ENCODE measurements around the gene STIM2. TPM values are rescaled to one million over a fixed set of nuclear protein-coding genes. Genes with fewer than 3 reads are reported as not detected.

The STIM2 gene
- polyA plus RNA-seq, 3 donors: 8.6 to 16.5 (median 8.8) TPM

DNA sequence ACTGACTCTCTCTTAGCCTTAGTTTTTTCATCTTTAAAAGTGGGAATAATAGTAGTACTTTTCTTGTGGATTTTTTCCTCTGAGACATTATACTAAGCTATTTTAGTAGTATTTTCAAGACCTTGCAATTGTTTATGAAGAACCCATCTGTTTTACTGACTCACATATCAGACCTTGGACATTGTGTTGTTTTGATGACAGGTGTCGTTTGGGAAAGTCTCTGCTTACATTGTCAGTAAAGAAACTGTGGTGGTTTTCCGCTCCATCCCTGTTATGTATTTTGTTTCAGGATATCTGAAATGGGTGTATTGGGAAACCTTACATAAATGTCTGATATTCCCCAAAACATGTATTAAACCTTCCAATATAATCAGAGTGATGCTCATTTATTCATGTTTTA is 92.2 kb downstream of the STIM2 start:
- Histone ChIP-seq H3K9me3 (replicated peaks in 1 of 2; ENCODE audit: control insufficient read depth in 1 of 2, insufficient read depth in 1 of 2, low read length in 2 of 2) (peaks cover 3 to 4% of the 10 kb centered on the region in 2 donors), H3K4me1 (ENCODE audit: control insufficient read depth in 1 of 2, insufficient read depth in 2 of 2, low read length in 2 of 2) (no peaks in the 10 kb centered on the region), H3K27ac (ENCODE audit: low read depth in 1 of 2, low read length in 2 of 2) (no peak overlapping the region), H3K9ac (ENCODE audit: insufficient read depth, low read length, poor library complexity, severe bottlenecking) (no peak overlapping the region), H3K4me2 (replicated peaks; ENCODE audit: extremely low read depth, low read length, poor library complexity, severe bottlenecking) (no peak overlapping the region), H3K79me2 (ENCODE audit: insufficient read depth, low read length) (peaks cover 3% of the 10 kb centered on the region), H2AFZ (ENCODE audit: insufficient read depth, low read depth, low read length, poor library complexity, severe bottlenecking) (no peak overlapping the region), H3K27me3 (ENCODE audit: control insufficient read depth in 2 of 2, insufficient read depth in 2 of 2, low read length in 2 of 2) (no peaks in the 10 kb centered on the region), H3K36me3 (replicated peaks in 1 of 2; ENCODE audit: control insufficient read depth in 1 of 2, insufficient read depth in 2 of 2, low read length in 2 of 2) (peaks cover 0 to 12% of the 10 kb centered on the region in 2 donors), H3K4me3 (replicated peaks in 1 of 3; ENCODE audit: low read depth in 2 of 3, low read length in 3 of 3) (no peak overlapping the region), H4K20me1 (ENCODE audit: insufficient read depth, low read length) (peaks cover 4% of the 10 kb centered on the region)
- DNase-seq: no peak
- WGBS (ENCODE audit: insufficient coverage): no CpG with 5 or more reads among the region's 2 CpGs
- Mint-ChIP-seq H3K27me3 (ENCODE audit: low read depth in 3 of 3) (no peaks in the 10 kb centered on the region), H3K4me3 (no peak overlapping the region), H3K36me3 (peaks cover 7 to 8% of the 10 kb centered on the region in 2 donors), H3K4me1 (peaks cover 6% of the 10 kb centered on the region), H3K9me3 (peaks cover 4 to 15% (median 12%) of the 10 kb centered on the region in 7 donors), H3K27ac (no peak overlapping the region)
- intact Hi-C loops (cut with micrococcal nuclease): no loop called here
- TF ChIP-seq, protein P1, sequence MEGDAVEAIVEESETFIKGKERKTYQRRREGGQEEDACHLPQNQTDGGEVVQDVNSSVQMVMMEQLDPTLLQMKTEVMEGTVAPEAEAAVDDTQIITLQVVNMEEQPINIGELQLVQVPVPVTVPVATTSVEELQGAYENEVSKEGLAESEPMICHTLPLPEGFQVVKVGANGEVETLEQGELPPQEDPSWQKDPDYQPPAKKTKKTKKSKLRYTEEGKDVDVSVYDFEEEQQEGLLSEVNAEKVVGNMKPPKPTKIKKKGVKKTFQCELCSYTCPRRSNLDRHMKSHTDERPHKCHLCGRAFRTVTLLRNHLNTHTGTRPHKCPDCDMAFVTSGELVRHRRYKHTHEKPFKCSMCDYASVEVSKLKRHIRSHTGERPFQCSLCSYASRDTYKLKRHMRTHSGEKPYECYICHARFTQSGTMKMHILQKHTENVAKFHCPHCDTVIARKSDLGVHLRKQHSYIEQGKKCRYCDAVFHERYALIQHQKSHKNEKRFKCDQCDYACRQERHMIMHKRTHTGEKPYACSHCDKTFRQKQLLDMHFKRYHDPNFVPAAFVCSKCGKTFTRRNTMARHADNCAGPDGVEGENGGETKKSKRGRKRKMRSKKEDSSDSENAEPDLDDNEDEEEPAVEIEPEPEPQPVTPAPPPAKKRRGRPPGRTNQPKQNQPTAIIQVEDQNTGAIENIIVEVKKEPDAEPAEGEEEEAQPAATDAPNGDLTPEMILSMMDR (IDR thresholded peaks at IDR 0.05): no peak

DNA sequence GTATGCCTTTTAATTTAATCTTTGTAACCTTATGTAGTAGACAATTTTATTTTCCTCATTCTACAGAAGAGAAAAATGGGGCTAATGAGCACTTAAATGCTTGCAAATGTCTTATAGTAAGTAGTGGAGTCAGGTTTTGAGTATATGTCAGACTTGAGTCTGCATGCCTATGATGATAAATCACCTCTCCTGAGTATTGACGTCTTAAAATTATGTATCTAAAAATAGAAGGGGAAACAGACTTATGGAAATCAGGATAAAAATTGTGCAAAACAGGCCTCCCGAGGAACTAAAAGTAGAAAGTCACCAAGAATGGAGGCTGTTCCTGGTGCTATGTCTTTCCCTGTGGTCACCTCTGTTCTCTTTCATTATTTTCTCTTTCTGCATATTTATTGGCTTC is 92.7 kb downstream of the STIM2 start:
- Mint-ChIP-seq H3K27me3 (ENCODE audit: low read depth in 3 of 3) (no peaks in the 10 kb centered on the region), H3K4me1 (peaks cover 6% of the 10 kb centered on the region), H3K9me3 (peaks cover 2 to 13% (median 11%) of the 10 kb centered on the region in 7 donors), H3K36me3 (peaks cover 7 to 8% of the 10 kb centered on the region in 2 donors), H3K4me3 (no peak overlapping the region), H3K27ac (no peak overlapping the region)
- Histone ChIP-seq H3K27ac (ENCODE audit: low read depth in 1 of 2, low read length in 2 of 2) (no peak overlapping the region), H3K4me2 (replicated peaks; ENCODE audit: extremely low read depth, low read length, poor library complexity, severe bottlenecking) (no peak overlapping the region), H3K79me2 (ENCODE audit: insufficient read depth, low read length) (peaks cover 3% of the 10 kb centered on the region), H3K36me3 (replicated peaks in 1 of 2; ENCODE audit: control insufficient read depth in 1 of 2, insufficient read depth in 2 of 2, low read length in 2 of 2) (peaks cover 2 to 15% of the 10 kb centered on the region in 2 donors), H3K4me3 (replicated peaks in 1 of 3; ENCODE audit: low read depth in 2 of 3, low read length in 3 of 3) (no peak overlapping the region), H2AFZ (ENCODE audit: insufficient read depth, low read depth, low read length, poor library complexity, severe bottlenecking) (no peak overlapping the region), H3K4me1 (ENCODE audit: control insufficient read depth in 1 of 2, insufficient read depth in 2 of 2, low read length in 2 of 2) (no peaks in the 10 kb centered on the region), H4K20me1 (ENCODE audit: insufficient read depth, low read length) (peaks cover 4% of the 10 kb centered on the region), H3K27me3 (ENCODE audit: control insufficient read depth in 2 of 2, insufficient read depth in 2 of 2, low read length in 2 of 2) (no peaks in the 10 kb centered on the region), H3K9me3 (replicated peaks in 1 of 2; ENCODE audit: control insufficient read depth in 1 of 2, insufficient read depth in 1 of 2, low read length in 2 of 2) (peaks cover 3 to 4% of the 10 kb centered on the region in 2 donors), H3K9ac (ENCODE audit: insufficient read depth, low read length, poor library complexity, severe bottlenecking) (no peak overlapping the region)
- WGBS (ENCODE audit: insufficient coverage): no CpG with 5 or more reads among the region's 2 CpGs
- TF ChIP-seq, protein P1 (IDR thresholded peaks at IDR 0.05): no peak
- no peak for DNase-seq
- intact Hi-C loops (cut with micrococcal nuclease): no loop called here
